Measurements from ENCODE around the gene POLG. TPM values are rescaled to one million over a fixed set of nuclear protein-coding genes. Genes with fewer than 3 reads are reported as not detected.
A peak's percentile ranks its signal among the peaks of the same experiment; 100 is the strongest.

POLG gene
- total RNA-seq, 1 donor from 2014 or later: 116 TPM

DNA sequence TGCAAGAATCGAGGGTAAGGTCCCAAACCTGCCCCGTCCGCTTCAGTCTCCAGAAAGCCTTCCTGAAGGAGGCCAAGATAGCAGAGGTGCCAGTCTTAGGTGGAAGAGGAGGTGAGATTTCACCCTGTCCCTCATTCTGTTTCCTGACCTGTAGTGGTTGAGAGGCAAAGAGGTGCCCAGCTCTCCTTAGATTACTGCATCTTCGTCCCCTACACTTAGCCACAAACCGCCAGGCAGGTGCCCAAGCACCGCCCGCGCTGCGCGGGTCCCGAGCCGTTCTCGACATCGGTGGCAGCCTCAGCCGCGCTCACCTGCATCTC lies 23.8 kb upstream of the POLG start:
- H3K4me3 Mint-ChIP-seq: peak overlapping the region; percentile 81
- no peak for DNase-seq (ENCODE audit: low spot score)
- intact Hi-C loops (cut with micrococcal nuclease): loop anchor here (1.0 kb wide), 6 partner anchors 23 to 198 kb away; no protein-coding TSS in a partner anchor
- H3K27ac Mint-ChIP-seq: peak overlapping the region; percentile 23
- H3K9me3 Mint-ChIP-seq: no peaks in the 10 kb centered on the region
- H3K36me3 Mint-ChIP-seq (ENCODE audit: low read depth): no peaks in the 10 kb centered on the region
- peaks cover 11% of the 10 kb centered on the region for H3K4me1 Mint-ChIP-seq (ENCODE audit: low read depth)
- H3K27me3 Mint-ChIP-seq (ENCODE audit: insufficient read depth): peaks cover 62% of the 10 kb centered on the region

DNA sequence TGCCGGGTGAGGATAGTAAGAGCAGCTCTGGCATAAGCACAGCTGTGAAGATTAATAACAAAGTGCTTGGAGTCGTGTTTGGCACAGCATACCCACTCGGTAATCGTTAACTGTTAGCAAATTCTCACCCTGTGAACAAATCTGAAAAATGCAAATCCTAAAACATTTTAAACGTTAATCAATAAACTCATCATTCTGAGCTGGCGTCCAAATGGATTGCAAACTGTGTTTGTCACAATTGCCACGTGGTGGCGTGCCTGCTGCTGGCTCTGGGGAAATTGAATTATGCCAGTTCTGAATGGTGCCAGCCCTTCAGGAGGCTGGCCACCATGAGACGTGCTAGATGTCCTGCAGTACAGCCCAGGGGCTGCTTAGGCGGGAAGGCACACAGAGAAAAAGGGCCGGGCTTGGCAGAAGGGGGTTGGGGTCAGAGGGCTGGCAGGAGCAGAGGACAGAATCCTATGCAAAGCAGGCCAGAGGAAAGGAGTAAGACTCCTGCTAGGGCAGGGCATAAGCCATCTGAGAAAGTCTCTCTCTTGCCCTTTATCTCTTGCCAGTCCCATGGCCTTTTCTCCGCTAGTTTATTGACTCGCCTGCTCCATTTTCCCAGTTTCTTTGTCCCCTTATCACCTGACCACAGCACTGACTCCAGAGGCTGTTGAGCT lies 22.1 kb upstream of the POLG start:
- intact Hi-C loops (cut with micrococcal nuclease): no loop called here

DNA sequence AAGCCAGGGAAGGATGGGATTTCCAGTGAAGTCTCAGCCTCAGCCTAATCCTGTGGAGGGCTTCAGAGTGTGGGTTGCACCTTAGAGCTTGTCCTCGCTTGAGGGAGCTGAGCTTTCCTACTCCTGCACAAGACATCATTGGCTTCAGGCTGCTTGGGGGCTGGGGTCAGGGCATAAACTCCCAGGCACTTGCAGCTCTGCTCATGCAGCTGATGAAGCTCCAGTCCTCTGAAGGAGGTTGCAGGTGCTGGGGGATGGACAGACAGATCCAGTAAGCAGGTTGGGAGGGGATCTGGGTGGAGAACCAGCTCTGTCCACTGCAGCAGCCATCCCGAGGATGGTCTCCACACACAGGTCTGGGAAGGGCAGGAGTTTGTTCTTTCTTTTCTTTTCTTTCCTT lies 19.4 kb upstream of the POLG start:
- peaks cover 43% of the 10 kb centered on the region for H3K27me3 Mint-ChIP-seq (ENCODE audit: insufficient read depth)
- no peak for DNase-seq (ENCODE audit: low spot score)

More for the DNA sequence above, 22.1 kb upstream of the POLG start:
- no peak overlapping the region for H3K27ac Mint-ChIP-seq
- peaks cover 56% of the 10 kb centered on the region for H3K27me3 Mint-ChIP-seq (ENCODE audit: insufficient read depth)
- no peak for DNase-seq (ENCODE audit: low spot score)
- no peaks in the 10 kb centered on the region for H3K9me3 Mint-ChIP-seq
- H3K4me1 Mint-ChIP-seq (ENCODE audit: low read depth): peaks cover 10% of the 10 kb centered on the region
- H3K36me3 Mint-ChIP-seq (ENCODE audit: low read depth): no peaks in the 10 kb centered on the region
- H3K4me3 Mint-ChIP-seq: no peak overlapping the region

DNA sequence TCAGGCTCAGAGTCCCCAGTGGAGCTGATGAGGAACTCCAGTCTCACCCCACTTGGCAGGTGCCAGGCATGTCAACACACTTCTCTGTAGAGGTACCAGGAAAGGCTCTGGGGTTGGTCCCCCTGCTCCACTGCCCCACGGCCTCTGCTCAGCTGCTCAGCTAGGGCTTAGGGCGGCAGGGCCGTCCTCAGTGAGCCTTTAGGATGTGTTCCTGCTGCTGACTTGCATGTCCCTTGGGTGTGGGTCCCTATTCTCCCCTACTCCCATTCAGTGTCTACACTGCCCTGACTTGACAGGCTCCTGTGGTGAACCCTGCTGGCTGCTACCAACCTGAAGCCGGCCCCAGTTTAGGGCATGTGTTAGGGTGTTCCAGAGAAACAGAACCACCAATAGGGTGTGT lies 17.9 kb upstream of the POLG start:
- intact Hi-C loops (cut with micrococcal nuclease): no loop called here
- Mint-ChIP-seq H3K27me3 (ENCODE audit: insufficient read depth) (peaks cover 36% of the 10 kb centered on the region), H3K36me3 (ENCODE audit: low read depth) (no peaks in the 10 kb centered on the region), H3K27ac (no peak overlapping the region), H3K4me1 (ENCODE audit: low read depth) (no peaks in the 10 kb centered on the region), H3K9me3 (no peaks in the 10 kb centered on the region), H3K4me3 (no peak overlapping the region)
- no peak for DNase-seq (ENCODE audit: low spot score)

More for the DNA sequence above, 19.4 kb upstream of the POLG start:
- Mint-ChIP-seq H3K4me3 (no peak overlapping the region), H3K36me3 (ENCODE audit: low read depth) (no peaks in the 10 kb centered on the region), H3K27ac (no peak overlapping the region), H3K9me3 (no peaks in the 10 kb centered on the region), H3K4me1 (ENCODE audit: low read depth) (peaks cover 6% of the 10 kb centered on the region)
- intact Hi-C loops (cut with micrococcal nuclease): no loop called here

DNA sequence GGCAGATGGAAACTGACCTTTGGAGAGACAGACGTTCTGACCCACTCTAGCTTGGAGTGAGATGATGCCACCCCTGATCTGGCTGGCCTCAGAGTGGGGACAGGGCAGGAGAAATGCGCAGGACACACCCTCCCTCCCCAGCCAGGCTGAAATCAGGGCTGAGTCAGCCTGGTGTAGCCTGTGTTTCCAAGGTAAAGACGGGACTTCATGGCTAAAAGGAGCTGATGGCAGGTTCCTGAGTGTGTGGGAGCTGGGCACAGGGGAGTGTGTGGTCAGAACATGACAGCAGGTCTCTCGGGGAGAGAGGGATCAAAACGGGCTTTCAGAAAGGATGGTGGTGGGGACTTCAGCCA lies 14.6 kb upstream of the POLG start:
- Mint-ChIP-seq H3K27ac (no peak overlapping the region), H3K4me3 (no peak overlapping the region), H3K36me3 (ENCODE audit: low read depth) (no peaks in the 10 kb centered on the region), H3K27me3 (ENCODE audit: insufficient read depth) (peaks cover 27% of the 10 kb centered on the region), H3K9me3 (no peaks in the 10 kb centered on the region), H3K4me1 (ENCODE audit: low read depth) (no peaks in the 10 kb centered on the region)
- no peak for DNase-seq (ENCODE audit: low spot score)
- intact Hi-C loops (cut with micrococcal nuclease): no loop called here

DNA sequence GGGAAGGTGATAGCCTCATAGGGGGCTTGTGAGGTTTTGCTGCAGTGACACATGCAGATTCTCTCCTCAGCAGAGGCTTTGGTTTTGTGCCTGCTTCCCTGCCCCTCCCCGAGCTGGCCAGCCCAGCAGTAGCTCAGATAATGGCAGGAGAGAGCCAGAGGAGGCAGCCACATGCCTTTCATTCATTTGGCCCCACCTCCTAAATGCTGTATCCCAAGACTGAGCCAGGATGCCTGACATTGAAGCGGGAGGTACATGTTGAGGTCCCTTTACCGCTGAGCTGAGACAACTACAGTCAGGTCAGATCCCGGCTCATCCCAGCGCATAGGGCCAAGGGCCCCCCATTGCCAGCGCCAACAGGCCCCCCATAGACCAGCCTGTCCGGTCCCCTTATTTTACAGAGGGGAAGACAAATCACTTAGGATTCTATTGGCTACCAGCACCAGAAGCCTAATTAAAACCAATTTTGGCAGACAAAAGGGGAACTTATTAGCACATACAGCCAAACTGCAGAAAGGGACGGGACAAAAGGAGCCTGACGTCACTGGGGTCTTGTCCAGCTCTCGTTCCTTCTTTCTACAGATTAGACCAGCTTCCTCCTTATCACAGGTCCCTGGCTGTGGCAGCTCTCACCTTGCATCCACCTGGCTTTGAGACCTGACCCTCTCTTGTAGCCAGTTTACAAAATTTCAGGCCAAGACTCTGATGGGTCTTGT lies 12.1 kb upstream of the POLG start:
- no peaks in the 10 kb centered on the region for H3K36me3 Mint-ChIP-seq (ENCODE audit: low read depth)
- H3K27ac Mint-ChIP-seq: no peak overlapping the region
- no peaks in the 10 kb centered on the region for H3K9me3 Mint-ChIP-seq
- H3K4me3 Mint-ChIP-seq: no peak overlapping the region
- no peaks in the 10 kb centered on the region for H3K4me1 Mint-ChIP-seq (ENCODE audit: low read depth)
- H3K27me3 Mint-ChIP-seq (ENCODE audit: insufficient read depth): peaks cover 21% of the 10 kb centered on the region
- DNase-seq (ENCODE audit: low spot score): no peak
- intact Hi-C loops (cut with micrococcal nuclease): no loop called here

DNA sequence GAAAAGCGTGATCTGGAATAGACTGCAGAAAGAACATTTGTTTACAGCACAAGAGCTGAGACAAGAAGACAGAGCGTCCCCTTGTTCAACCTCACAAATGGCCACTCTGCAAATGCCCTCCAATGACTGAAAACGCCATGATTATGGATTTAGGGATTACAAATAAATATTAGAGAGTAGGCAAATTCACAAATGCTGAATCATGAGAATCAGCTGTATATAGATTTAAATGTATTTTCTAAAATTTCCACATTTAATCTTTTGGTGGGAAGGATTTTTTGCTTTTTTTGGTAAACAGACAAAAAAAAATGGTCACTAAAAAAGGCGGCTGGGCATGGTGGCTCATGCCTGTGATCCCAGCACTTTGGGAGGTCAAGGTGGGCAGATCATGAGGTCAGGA lies 10.6 kb upstream of the POLG start:
- no peak overlapping the region for H3K4me3 Mint-ChIP-seq
- peaks cover 25% of the 10 kb centered on the region for H3K27me3 Mint-ChIP-seq (ENCODE audit: insufficient read depth)
- no peak for DNase-seq (ENCODE audit: low spot score)
- intact Hi-C loops (cut with micrococcal nuclease): no loop called here
- no peak overlapping the region for H3K27ac Mint-ChIP-seq
- H3K36me3 Mint-ChIP-seq (ENCODE audit: low read depth): no peaks in the 10 kb centered on the region
- H3K9me3 Mint-ChIP-seq: no peaks in the 10 kb centered on the region
- H3K4me1 Mint-ChIP-seq (ENCODE audit: low read depth): no peaks in the 10 kb centered on the region

DNA sequence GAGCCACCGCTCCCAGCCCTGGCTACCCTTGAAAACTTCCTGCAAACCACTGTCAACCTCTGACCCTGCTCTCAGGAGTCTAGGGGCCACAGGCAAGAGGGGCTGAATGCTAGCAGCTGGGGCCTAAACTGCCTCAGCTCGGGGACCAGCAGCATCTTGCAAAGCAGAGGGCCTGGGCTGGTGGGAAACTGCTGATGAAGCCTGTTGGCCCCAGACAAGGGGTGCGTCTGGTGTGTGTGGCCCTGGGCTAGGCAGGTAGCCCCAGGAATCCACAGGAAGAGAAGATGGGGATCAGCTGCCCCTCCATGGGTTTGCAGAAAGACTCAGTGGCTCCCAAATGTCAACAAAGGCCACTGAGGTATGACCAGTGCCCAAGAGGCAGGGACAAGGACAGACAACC lies 8.2 kb upstream of the POLG start:
- H3K36me3 Mint-ChIP-seq (ENCODE audit: low read depth): no peaks in the 10 kb centered on the region
- no peak for DNase-seq (ENCODE audit: low spot score)
- H3K27ac Mint-ChIP-seq: no peak overlapping the region
- peaks cover 15% of the 10 kb centered on the region for H3K27me3 Mint-ChIP-seq (ENCODE audit: insufficient read depth)
- peaks cover 2% of the 10 kb centered on the region for H3K4me1 Mint-ChIP-seq (ENCODE audit: low read depth)
- no peak overlapping the region for H3K4me3 Mint-ChIP-seq
- H3K9me3 Mint-ChIP-seq: no peaks in the 10 kb centered on the region
- intact Hi-C loops (cut with micrococcal nuclease): no loop called here

DNA sequence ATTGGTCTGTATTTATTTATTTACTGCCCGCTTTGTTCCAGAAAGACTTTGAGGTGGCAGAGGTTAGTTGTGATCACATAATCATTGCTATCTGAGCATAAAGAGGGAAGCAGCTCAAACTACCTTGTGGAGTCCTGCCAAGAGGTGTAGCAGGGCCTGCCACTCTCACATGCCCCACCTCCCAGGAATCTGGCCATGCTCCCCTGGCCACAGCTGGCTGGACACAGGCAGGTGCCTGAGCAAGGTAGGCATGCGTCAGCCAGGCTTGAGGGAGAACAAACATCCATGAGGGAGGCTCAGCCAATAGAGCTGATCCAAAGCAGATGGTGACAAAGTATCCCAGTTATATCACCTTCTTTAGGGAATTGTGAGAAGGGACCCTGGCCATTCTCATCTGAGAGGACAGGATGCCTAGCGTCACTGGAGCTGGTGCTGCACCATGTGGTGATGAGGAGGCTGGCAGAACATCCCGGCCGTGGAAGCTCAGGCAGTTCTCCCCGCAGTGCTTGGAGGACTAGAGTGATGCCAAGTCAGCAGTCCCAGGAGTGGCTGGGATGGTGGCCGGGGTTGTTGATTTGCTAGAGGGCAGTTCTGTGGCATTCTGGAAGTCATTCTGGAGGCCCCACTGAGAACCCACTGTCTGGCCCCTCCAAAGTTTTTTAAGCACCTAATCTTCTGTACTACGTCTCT lies 6.8 kb upstream of the POLG start:
- Mint-ChIP-seq H3K36me3 (ENCODE audit: low read depth) (no peaks in the 10 kb centered on the region), H3K27ac (no peak overlapping the region), H3K9me3 (no peaks in the 10 kb centered on the region), H3K4me3 (no peak overlapping the region), H3K27me3 (ENCODE audit: insufficient read depth) (peaks cover 14% of the 10 kb centered on the region), H3K4me1 (ENCODE audit: low read depth) (peaks cover 13% of the 10 kb centered on the region)
- DNase-seq (ENCODE audit: low spot score): no peak
- intact Hi-C loops (cut with micrococcal nuclease): no loop called here

DNA sequence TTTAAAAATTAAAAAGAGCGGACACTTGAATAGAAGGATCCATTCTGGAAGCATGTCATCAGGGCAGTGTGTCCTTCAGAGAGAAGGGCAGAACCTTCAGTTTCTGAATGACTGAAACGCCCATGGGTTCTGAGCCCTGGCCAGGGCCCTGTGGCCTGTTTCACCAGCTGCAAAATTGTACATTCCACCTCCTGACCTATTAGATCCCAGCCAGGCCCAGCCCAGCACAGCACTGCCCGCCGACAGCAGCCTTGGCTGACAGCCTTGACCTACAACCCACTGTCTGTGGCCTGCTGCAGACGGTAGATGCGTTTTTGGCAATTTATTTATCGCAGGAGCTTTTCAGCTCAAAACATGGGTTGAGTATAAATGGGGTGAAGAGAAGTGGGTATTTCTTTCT lies 5.9 kb upstream of the POLG start:
- H3K9me3 Mint-ChIP-seq: no peaks in the 10 kb centered on the region
- H3K4me1 Mint-ChIP-seq (ENCODE audit: low read depth): peaks cover 21% of the 10 kb centered on the region
- H3K4me3 Mint-ChIP-seq: no peak overlapping the region

DNA sequence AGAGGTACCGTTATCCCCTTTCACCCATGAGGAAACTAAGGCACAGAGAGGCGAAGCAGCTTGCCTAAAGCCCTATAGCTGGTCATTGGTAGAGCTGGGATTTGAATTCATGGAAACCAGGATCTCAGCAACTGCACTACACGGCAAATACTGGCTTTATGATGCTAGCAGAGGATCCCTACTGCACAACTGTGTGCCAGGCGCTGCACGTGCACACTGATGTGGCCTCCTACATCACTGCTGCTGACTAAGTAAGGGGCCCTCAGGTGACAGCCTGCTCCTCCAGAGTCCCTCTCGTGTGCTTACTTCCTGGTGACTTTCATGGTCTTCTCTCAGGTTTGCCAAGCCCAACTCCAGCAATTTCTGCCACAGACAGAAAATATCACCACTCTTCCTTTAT lies 3.4 kb upstream of the POLG start:
- Mint-ChIP-seq H3K27me3 (ENCODE audit: insufficient read depth) (peaks cover 9% of the 10 kb centered on the region), H3K9me3 (no peaks in the 10 kb centered on the region), H3K4me3 (no peak overlapping the region), H3K4me1 (ENCODE audit: low read depth) (peaks cover 31% of the 10 kb centered on the region), H3K36me3 (ENCODE audit: low read depth) (peaks cover 2% of the 10 kb centered on the region), H3K27ac (no peak overlapping the region)
- intact Hi-C loops (cut with micrococcal nuclease): loop anchor here (10.0 kb wide), 4 partner anchors 283 to 1617 kb away; partner anchors contain the start of genes HAPLN3, NGRN and RCCD1
- no peak for DNase-seq (ENCODE audit: low spot score)

More for the DNA sequence above, 5.9 kb upstream of the POLG start:
- no peak for DNase-seq (ENCODE audit: low spot score)
- Mint-ChIP-seq H3K36me3 (ENCODE audit: low read depth) (no peaks in the 10 kb centered on the region), H3K27me3 (ENCODE audit: insufficient read depth) (peaks cover 14% of the 10 kb centered on the region), H3K27ac (no peak overlapping the region)
- intact Hi-C loops (cut with micrococcal nuclease): no loop called here

DNA sequence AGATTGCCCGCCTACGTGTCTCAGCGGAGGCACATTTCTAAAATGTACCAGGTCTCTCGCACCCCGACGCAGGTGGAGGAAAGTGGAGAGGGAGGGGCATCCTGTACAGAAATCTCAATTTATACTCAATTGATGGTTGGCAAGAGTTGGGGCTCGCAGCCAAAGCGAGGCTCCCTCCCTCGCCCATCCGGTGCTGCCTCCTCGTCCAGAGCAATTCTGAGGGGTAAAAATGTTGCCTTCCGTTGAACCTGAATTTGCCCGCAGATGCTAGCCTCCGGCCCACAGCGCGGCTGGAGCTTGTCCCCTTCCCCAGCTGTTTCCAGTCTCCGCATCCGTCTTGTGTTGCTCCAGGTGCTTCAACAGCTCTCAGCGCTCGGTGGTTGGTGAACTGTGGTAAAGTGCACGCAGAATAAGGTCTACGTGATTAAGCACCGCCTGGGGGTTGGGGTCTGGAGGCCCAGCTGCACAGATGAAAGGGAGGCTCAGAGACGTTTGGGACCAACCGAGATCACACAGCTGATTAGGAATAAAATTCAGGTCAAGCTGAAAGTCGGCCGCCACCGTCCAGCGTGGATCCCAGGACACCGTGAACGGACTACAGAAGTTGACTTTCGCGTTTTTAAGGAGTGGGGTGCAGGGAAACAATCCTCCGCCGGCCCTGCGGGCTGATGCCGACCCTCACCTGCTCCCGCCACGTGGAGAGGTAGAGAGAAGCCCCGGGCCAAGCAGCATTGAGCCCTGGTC lies 846 bp upstream of the POLG start:
- H3K9me3 Mint-ChIP-seq: no peaks in the 10 kb centered on the region
- H3K36me3 Mint-ChIP-seq (ENCODE audit: low read depth): peaks cover 22% of the 10 kb centered on the region
- H3K4me1 Mint-ChIP-seq (ENCODE audit: low read depth): peaks cover 55% of the 10 kb centered on the region
- peak overlapping the region; percentile 80 for H3K4me3 Mint-ChIP-seq
- intact Hi-C loops (cut with micrococcal nuclease): loop anchor here (1.0 to 10.0 kb wide), 10 partner anchors 23 to 1619 kb away; partner anchors contain the start of genes ABHD2, AP3S2, HAPLN3 and NGRN
- DNase-seq (ENCODE audit: low spot score): no peak
- H3K27ac Mint-ChIP-seq: peak overlapping the region; percentile 91
- H3K27me3 Mint-ChIP-seq (ENCODE audit: insufficient read depth): peaks cover 5% of the 10 kb centered on the region
